DMS153 (cell line): ENCODE data around the gene DNAH8.
A peak's percentile ranks its signal among the peaks of the same experiment; 100 is the strongest.

Experiments used
- DNase-seq: peaks from one replicate; lab custom pipeline; 2025; lab: John Stamatoyannopoulos, UW

The DNAH8 gene

DNA sequence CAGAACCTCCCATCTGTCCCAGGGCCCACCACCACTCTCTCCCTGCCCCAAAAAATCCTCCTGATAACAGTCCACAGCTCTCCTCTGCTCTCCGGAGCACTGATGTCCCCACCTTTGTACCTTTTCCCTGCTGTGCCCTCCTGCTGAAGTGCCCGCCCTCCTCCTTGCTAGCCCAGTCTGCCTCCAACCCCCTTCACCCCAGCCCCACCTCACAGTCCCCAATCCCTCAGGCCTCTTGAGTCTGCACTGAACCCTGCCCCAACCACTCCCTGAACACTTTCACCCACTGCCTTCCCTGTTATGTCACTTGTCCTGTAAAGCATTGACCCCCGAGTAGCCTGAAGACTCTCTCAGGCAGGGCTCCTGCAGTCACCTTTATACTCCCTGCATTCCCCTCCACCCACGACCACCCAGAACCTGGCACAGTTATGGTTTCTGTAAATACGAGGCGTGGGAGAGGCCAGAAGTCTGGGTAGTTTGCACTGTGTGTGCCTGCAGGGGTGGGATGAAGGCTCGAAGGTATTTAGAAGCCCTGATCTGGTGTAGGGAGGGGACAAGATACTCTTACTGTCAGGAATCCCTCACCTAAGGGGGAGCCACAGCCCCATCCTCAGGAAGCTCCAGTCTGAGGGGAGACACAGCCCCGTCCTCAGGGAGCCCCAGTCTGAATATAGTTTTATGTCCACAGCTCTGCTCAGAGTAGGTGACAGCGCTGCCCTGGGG is 338.9 kb downstream of the DNAH8 start:
- DNase-seq = no peak

DNA sequence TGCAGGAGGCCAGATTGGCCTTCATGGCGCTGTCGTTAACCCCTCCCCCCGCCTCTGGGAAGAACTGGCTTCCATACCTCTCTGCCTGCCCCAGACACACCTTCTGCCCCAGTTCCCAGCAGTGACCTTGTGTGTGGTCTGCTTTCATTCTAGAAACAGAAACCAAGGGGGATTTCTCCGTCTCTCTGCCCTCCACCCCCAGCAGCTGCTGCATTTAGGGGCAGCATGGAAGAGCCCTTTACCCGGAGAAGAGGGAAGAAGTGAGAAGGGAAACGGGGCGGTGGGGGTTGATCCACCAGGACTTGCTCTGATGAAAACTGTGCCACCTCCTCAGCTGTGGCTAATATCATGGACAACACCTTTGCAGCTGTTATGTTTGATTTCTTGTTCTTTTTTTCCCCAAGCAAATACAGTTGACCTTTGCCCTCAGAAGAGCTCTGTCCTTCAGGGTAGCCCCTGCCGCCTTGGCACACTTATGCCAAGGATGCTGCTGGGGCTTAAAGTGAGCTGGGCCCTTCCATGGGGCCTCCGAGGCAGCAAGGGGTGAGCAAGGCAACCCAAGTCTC is 339.5 kb downstream of the DNAH8 start:
- no peak for DNase-seq

GRCh38 chr6:39055661-39056060 is 340.6 kb downstream of the DNAH8 start:
- DNase-seq = no peak

DNA sequence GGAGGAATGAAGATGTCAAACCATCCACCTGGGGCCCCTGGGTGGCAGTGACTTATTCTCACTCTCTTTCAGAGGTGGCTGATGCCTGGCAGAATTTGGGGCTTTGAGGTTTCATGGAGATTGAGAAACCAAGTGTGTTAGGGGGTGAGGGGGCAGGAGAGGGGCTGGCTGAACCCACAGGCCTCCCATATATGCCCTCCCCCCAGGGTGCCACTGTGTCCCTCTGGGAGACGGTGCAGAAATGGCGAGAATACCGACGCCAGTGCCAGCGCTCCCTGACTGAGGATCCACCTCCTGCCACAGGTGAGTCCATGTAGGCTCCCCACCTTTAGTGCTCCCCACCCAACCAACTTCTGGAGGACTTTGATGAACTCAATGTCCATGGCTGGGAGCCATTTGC is 341.1 kb downstream of the DNAH8 start:
- no peak for DNase-seq

DNA sequence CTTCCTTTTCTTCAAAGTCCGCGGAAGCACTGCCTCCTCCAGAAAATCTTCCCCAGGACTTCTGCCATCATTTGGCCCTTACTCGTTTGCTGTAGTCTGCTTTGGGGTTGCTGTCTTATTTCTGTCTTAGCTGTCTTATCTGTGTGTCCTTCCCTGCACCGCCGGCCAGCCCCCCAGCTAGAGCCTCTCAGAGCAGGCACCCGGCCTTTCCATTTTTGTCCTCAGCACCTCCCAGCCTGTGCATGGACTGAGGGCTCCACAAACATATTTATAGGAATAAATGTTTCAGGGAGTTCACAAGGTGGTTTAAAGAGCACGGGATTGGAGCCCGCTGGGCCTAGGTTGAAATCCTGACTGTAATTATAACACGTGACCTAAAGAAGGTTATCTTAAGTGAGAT is 341.6 kb downstream of the DNAH8 start:
- no peak for DNase-seq

DNA sequence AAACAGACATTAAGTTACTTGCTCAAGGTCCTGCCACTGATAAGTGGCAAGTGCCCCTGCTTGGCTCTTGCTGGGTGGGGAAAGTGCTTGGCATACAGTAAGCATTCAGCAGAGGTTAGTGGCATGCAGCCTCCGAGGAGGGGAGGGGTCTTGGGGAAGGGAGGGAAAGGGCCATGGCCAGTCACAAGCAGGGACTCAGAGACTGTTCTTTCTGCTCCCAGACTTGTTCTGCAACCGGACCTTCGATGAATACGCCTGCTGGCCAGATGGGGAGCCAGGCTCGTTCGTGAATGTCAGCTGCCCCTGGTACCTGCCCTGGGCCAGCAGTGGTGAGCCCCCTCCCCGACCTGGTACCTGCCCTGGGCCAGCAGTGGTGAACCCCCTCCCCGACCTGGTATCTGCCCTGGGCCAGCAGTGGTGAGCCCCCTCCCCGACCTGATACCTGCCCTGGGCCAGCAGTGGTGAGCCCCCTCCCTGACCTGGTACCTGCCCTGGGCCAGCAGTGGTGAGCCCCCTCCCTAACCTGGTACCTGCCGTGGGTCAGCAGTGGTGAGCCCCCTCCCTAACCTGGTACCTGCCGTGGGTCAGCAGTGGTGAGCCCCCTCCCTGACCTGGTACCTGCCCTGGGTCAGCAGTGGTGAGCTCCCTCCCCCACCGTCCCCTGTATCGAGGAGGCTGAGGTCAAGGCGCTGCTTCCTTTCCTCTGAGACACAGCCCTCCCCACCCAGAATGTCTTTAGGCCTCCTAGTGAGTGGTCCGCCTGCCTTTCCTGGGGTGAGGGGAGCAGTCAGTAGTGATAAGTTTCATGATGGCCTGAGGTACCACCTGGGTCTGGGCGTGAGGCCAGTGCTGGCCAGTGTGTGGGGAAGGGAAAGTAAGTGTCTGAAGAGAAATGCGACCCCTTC is 342.4 kb downstream of the DNAH8 start:
- DNase-seq = no peak

- DNase-seq = no peak
Measured at GRCh38 chr6:39058471-39059147, 343.5 kb downstream of the DNAH8 start.

DNA sequence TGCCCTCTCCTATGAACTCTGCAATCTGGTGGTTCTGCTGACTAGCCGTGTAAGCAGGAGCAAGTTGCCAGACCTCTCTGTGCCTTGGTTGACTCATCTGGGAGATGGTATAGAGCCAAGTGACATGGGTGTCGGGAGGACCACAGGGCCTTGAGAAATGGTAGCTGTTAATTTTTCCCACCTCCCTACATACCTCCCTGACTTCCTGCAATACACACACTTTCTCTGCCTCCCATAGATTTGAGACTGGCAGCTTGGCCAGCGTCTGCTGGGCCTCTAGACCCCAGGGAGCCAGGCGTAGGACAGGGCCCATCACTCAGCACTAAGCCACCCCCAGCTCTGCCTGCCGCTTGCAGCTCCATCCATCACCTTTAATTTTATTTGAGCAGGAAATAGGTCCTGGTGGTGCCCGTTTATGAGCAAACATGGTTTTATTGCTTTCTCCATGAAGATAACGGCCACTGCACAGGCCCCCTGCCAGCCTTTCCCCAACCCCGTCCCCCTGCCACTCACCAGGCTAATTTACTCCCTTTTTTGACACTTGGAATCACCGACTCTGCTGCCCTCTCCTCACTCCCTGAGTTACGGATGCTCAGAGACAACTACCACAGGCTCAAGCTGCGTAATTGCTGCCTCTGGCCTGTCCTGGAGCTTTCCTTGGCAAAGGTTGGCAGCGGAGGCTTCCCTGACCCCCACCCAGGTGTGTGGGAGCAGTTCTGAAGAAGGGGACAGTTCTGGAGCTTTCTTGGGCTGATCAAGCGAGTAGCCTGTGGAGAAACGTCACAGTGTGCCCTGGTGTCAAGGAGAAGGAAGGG is 344.6 kb downstream of the DNAH8 start:
- peak; percentile 50 for DNase-seq

DNA sequence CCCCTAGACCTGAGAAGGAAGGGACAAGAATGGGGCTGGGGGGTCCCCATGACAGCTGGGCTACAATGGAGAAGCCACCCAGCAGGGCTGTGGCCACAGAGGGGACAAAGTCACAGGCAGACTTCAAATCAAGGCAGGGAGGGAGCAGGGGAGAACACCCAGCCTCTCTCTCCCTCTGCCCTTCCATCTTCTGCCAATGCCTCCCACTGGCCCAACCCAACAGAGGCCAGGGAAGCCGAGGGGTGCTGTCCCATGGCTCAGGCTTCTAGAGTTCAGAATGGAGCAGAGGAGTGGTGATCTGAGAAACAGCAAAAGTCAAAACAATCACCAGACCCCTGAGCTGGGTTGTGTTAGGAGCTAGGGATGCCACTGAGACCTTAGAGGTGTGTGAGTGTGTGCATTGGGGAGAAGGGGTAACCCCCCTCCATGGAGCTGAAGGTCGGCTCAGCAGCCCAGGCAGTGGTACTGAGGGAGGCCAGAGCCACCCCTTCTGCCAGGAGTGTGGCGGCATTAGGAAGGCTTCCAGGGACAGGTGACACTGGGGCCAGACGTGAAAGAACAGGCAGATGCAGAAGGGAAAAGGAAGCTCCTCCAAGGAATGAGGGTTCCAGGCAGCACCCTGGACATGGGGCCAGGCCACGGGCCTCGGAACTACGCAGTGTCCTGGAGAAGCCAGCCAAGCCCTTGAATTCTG is 345.5 kb downstream of the DNAH8 start:
- no peak for DNase-seq

GRCh38 chr6:39061182-39061581 is 346.1 kb downstream of the DNAH8 start:
- peak; percentile 35 for DNase-seq

- no peak for DNase-seq
Measured at GRCh38 chr6:39061588-39061987, 346.5 kb downstream of the DNAH8 start.

DNA sequence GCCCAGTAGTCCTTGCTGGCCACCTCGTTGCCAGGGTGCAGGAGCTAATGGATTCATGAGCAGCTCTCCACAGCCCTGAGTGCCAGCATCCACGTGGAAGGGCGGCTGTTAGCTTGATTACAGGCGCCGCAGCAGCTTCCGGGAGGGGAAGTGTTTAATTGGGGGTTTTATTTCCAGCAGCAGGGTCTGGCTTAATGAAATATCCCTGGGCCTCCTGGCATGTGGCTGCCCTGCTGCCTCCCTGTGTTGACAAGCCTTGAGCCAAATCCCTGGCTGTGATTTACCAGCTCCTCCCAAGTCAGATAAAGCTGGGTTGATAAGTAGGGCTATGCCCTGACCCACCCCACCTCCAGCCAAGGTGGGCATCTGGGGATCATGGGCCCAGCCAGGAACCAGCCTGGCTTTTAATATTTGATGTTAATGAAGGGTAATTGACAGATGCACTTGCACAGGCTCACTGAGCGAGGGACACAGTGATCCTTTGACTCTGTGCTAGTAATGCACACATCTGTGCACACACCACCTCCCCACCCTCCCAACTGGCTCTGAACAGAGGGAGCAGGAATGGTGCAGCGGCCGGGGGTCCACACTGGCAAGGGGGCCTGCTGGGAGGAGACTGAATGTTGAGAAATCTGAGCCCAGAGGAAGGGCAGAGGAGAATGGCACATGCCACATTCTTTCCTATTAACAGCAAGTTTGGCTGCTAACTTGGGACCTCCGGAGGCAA is 347.1 kb downstream of the DNAH8 start:
- peak; percentile 7 for DNase-seq

DNA sequence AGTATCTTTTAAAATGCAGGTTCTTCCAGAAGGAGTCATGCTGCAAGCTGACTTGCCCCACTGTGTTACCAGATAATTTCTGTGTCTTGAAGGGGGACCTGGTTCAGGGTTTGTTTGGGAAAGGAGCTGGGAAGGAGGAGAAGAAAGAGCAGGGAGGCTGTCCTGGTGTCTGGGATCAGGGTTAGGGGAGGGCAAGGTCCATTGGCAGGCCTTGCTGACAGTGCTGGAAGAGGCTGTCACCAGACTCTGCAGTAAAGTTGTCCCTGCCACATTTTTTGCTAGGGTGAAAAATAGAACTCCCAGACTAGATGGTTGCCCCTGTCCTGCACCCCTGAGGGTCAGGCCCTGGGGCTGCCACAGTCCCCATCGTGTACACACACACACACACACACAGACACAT is 348.4 kb downstream of the DNAH8 start:
- no peak for DNase-seq

DNA sequence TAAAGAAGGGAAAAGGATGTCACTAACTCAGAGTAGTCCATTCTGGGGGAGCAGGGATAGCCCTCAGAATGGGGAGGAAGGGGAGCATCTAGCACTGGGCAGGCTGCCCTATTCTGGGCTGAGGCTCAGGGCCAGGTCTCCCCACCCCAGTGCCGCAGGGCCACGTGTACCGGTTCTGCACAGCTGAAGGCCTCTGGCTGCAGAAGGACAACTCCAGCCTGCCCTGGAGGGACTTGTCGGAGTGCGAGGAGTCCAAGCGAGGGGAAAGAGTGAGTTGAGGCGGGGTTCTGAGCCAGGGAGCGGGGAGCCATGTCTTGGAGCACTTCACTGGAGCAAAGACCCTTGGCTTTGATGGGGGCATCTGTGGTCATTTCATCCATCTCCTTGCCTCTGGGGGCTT is 350.4 kb downstream of the DNAH8 start:
- no peak for DNase-seq

- DNase-seq = no peak
Measured at GRCh38 chr6:39068391-39068790, 353.3 kb downstream of the DNAH8 start.

- no peak for DNase-seq
Measured at GRCh38 chr6:39072830-39073229, 357.7 kb downstream of the DNAH8 start.

DNA sequence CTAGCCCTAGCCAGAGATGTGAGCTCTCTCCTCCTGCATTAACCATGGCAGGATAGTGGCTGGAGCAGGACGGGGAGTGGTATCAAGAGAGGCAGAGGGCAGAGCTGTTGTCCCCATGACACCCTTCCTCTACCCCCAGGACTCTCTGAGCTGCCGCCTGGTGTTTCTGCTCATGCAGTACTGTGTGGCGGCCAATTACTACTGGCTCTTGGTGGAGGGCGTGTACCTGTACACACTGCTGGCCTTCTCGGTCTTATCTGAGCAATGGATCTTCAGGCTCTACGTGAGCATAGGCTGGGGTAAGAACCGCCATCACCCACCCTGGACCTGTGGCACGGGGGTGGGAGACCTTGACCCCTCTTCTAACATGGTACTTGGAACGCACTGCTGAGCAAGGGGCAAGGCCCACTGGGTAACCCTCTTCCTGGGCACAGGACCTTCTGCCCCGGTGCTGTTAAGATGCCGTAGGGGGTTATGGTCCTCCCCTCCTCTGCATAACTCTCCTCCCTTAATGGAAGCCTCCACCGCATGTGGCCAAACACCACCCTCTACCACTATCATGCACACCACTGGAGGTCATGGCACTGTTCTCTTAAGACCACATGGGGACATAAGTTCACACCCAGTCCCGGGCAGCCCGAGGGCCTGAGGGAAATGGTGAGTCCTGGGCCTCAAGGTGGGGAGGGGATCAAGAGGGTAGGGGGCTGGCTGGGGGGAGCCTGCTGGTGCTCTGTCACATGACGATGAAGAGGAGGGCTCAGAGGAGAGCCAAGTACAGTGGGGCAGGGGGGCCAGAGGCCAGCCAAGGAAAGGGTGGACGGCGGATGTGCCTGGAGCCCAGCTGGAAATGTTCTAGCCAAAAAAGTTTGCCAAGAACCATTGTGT is 358.6 kb downstream of the DNAH8 start:
- no peak for DNase-seq

GRCh38 chr6:39074486-39074885 is 359.4 kb downstream of the DNAH8 start:
- DNase-seq = no peak

- DNase-seq = no peak
Measured at GRCh38 chr6:39075010-39075686, 360.0 kb downstream of the DNAH8 start.
